ENCODE measurements around the gene GXYLT1. TPM values are rescaled to one million over a fixed set of nuclear protein-coding genes. Genes with fewer than 3 reads are reported as not detected.
"Not testable (repeated sequence)": the region's sequence is repeated elsewhere in the genome, so short reads cannot be mapped to it uniquely, and the experiment has no call there.

The GXYLT1 gene
- total and polyA plus RNA-seq, 4 donors = 2.5 to 23.2 (median 6.4) TPM

DNA sequence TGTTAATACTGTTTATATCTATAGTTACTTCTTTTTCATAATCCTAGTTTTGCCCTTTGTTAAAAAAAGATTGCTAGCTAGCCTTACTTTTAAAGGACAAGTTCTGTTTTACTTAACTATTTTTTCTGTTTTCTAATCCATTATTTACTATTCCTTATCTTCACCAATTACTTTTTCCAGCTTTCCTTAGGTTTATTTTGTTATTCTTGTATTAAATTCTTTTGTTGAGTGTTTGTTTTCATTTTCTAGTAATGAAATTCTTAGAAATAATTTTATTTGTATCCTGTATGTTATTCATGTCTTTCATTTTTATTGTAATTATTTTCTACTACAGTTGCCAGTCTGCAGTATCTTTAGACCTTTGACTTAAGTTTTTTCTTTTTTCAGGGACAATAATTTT lies 45.7 kb upstream of the GXYLT1 start:
- Histone ChIP-seq H3K36me3 (ENCODE audit: control insufficient read depth in 4 of 4, insufficient read depth in 4 of 4, low read length in 4 of 4) (peaks cover 0 to 10% (median 4%) of the 10 kb centered on the region in 4 donors), H3K27me3 (ENCODE audit: control insufficient read depth in 3 of 3, insufficient read depth in 3 of 3, low read length in 2 of 3) (no peaks in the 10 kb centered on the region), H3K9ac (ENCODE audit: insufficient read depth in 1 of 2, low read length in 2 of 2) (no peak overlapping the region), H3K9me3 (ENCODE audit: control insufficient read depth in 4 of 4, insufficient read depth in 3 of 4, low read length in 3 of 4) (no peaks in the 10 kb centered on the region), H3K4me3 (no peak overlapping the region), H3K4me1 (ENCODE audit: control insufficient read depth in 5 of 5, insufficient read depth in 5 of 5, low read length in 5 of 5) (peaks cover 0 to 4% (median 0%) of the 10 kb centered on the region in 5 donors), H3K27ac (ENCODE audit: low read depth in 1 of 2, low read length in 1 of 2) (no peak overlapping the region)
- TF ChIP-seq, protein P1, sequence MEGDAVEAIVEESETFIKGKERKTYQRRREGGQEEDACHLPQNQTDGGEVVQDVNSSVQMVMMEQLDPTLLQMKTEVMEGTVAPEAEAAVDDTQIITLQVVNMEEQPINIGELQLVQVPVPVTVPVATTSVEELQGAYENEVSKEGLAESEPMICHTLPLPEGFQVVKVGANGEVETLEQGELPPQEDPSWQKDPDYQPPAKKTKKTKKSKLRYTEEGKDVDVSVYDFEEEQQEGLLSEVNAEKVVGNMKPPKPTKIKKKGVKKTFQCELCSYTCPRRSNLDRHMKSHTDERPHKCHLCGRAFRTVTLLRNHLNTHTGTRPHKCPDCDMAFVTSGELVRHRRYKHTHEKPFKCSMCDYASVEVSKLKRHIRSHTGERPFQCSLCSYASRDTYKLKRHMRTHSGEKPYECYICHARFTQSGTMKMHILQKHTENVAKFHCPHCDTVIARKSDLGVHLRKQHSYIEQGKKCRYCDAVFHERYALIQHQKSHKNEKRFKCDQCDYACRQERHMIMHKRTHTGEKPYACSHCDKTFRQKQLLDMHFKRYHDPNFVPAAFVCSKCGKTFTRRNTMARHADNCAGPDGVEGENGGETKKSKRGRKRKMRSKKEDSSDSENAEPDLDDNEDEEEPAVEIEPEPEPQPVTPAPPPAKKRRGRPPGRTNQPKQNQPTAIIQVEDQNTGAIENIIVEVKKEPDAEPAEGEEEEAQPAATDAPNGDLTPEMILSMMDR (IDR thresholded peaks at IDR 0.05; ENCODE audit: control extremely low read depth, extremely low read depth) = no peak
- DNase-seq = no peak
- ATAC-seq (ENCODE audit: insufficient read depth, low FRiP score) = no peak

DNA sequence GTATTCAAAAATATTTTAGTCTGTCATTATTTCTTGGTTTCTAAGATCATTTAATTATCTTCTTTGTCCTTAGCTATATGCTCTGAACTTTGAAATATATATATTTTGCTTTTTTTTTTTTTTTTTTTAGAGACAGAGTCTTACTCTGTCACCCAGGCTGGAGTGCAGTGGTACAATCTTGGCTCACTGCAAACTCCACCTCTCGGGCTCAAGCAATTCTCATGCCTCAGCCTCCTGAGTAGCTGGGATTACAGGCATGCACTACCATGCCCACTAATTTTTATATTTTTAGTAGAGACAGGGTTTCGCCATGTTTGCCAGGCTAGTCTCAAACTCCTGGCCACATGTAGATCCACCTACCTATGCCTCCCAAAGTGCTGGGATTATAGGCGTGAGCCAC lies 43.6 kb upstream of the GXYLT1 start:
- H3K36me3 ChIP-seq (ENCODE audit: control insufficient read depth in 4 of 4, insufficient read depth in 4 of 4, low read length in 4 of 4); DNase-seq; H3K4me3 ChIP-seq; H3K27ac ChIP-seq (ENCODE audit: low read depth in 1 of 2, low read length in 1 of 2); ATAC-seq (ENCODE audit: insufficient read depth, low FRiP score); H3K9ac ChIP-seq (ENCODE audit: insufficient read depth in 1 of 2, low read length in 2 of 2); H3K9me3 ChIP-seq (ENCODE audit: control insufficient read depth in 4 of 4, insufficient read depth in 3 of 4, low read length in 3 of 4); H3K27me3 ChIP-seq (ENCODE audit: control insufficient read depth in 3 of 3, insufficient read depth in 3 of 3, low read length in 2 of 3): not testable (repeated sequence)
- peaks cover 0 to 14% (median 0%) of the 10 kb centered on the region in 5 donors for H3K4me1 ChIP-seq (ENCODE audit: control insufficient read depth in 5 of 5, insufficient read depth in 5 of 5, low read length in 5 of 5)
- 95 to 96% methylated on average over 3 of the region's 3 CpGs for WGBS, 2 donors

DNA sequence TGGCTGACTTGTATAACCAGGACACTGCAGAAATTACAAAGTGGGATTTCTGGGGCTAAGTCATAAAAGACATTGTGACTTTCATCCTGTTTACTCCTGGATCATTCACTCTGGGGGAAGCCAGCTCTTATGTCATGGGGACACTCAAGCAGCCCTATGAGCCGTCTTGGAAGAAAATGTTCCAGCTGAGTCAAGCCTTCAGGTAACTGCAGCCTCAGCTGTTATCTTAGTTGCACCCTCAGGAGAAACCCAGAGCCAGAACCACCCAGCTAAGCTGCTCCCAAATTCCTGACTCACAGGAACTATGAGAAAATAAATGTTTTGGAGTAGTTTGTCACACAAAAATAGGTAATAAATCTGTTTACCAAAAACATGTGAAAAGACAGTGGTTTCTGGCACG lies 43.1 kb upstream of the GXYLT1 start:
- H3K4me3 ChIP-seq = no peak overlapping the region
- WGBS, 2 donors = 94 to 97% methylated on average over 2 of the region's 2 CpGs
- H3K9ac ChIP-seq (ENCODE audit: insufficient read depth in 1 of 2, low read length in 2 of 2) = no peak overlapping the region
- H3K9me3 ChIP-seq (ENCODE audit: control insufficient read depth in 4 of 4, insufficient read depth in 3 of 4, low read length in 3 of 4) = no peaks in the 10 kb centered on the region
- TF ChIP-seq, protein P1 (IDR thresholded peaks at IDR 0.05; ENCODE audit: control extremely low read depth, extremely low read depth) = no peak
- no peak overlapping the region for H3K27ac ChIP-seq (ENCODE audit: low read depth in 1 of 2, low read length in 1 of 2)
- peaks cover 0 to 14% (median 0%) of the 10 kb centered on the region in 5 donors for H3K4me1 ChIP-seq (ENCODE audit: control insufficient read depth in 5 of 5, insufficient read depth in 5 of 5, low read length in 5 of 5)
- no peak for ATAC-seq (ENCODE audit: insufficient read depth, low FRiP score)
- peaks cover 3 to 8% (median 4%) of the 10 kb centered on the region in 4 donors for H3K36me3 ChIP-seq (ENCODE audit: control insufficient read depth in 4 of 4, insufficient read depth in 4 of 4, low read length in 4 of 4)
- H3K27me3 ChIP-seq (ENCODE audit: control insufficient read depth in 3 of 3, insufficient read depth in 3 of 3, low read length in 2 of 3) = no peaks in the 10 kb centered on the region
- no peak for DNase-seq

DNA sequence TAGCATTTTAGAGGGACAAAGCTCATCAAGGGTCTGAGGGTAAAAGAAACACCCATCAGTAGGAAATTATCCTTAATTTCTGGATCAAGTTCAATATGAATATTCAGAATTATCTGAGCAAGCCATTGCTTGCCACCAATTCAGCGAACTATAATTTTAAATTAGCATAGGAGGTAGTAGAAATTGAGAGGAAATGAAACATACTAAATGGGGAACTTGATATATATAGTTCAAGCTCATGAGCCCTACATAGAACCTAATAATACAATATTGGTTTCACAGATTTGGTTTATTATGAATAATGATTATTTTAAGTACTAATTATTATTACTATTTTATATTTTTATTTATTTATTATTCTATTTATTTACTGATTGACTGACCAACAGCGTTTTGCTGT lies 42.1 kb upstream of the GXYLT1 start:
- no peak for ATAC-seq (ENCODE audit: insufficient read depth, low FRiP score)

More for the DNA sequence above, 42.1 kb upstream of the GXYLT1 start:
- DNase-seq = no peak
- whole genome bisulfite sequencing, 2 donors = 74 to 84% methylated on average over 2 of the region's 2 CpGs
- H3K4me3 ChIP-seq = no peak overlapping the region
- TF ChIP-seq, protein P1 (IDR thresholded peaks at IDR 0.05; ENCODE audit: control extremely low read depth, extremely low read depth) = no peak
- peaks cover 0 to 14% (median 0%) of the 10 kb centered on the region in 5 donors for H3K4me1 ChIP-seq (ENCODE audit: control insufficient read depth in 5 of 5, insufficient read depth in 5 of 5, low read length in 5 of 5)
- peaks cover 0 to 3% (median 2%) of the 10 kb centered on the region in 4 donors for H3K36me3 ChIP-seq (ENCODE audit: control insufficient read depth in 4 of 4, insufficient read depth in 4 of 4, low read length in 4 of 4)
- H3K9ac ChIP-seq (ENCODE audit: insufficient read depth in 1 of 2, low read length in 2 of 2) = no peak overlapping the region
- no peaks in the 10 kb centered on the region for H3K27me3 ChIP-seq (ENCODE audit: control insufficient read depth in 3 of 3, insufficient read depth in 3 of 3, low read length in 2 of 3)
- no peaks in the 10 kb centered on the region for H3K9me3 ChIP-seq (ENCODE audit: control insufficient read depth in 4 of 4, insufficient read depth in 3 of 4, low read length in 3 of 4)
- no peak overlapping the region for H3K27ac ChIP-seq (ENCODE audit: low read depth in 1 of 2, low read length in 1 of 2)

Measured in lung (tissue), 12 donors.